ENCODE measurements around the gene PIWIL1.

The PIWIL1 gene

GRCh38 chr12:130337488-130338303, at the start of gene PIWIL1:
PIWIL1 (plus strand) TSS chr12:130337887; CDS start chr12:130342592, 4,705 bp downstream.
- no peak for DNase-seq

GRCh38 chr12:130288206-130288605, 49.5 kb upstream of the PIWIL1 start:
- DNase-seq: no peak

- DNase-seq: no peak
Observed at GRCh38 chr12:130288691-130289090, 49.0 kb upstream of the PIWIL1 start.

- no peak for DNase-seq
Observed at GRCh38 chr12:130290114-130290513, 47.6 kb upstream of the PIWIL1 start.

GRCh38 chr12:130298322-130299021, 39.2 kb upstream of the PIWIL1 start:
- no peak for DNase-seq

- DNase-seq: no peak
Observed at GRCh38 chr12:130299574-130299973, 38.1 kb upstream of the PIWIL1 start.

- no peak for DNase-seq
Observed at GRCh38 chr12:130300090-130300489, 37.6 kb upstream of the PIWIL1 start.

- DNase-seq: no peak
Observed at GRCh38 chr12:130300737-130301535, 36.8 kb upstream of the PIWIL1 start.

- DNase-seq: no peak
Observed at GRCh38 chr12:130301559-130301958, 36.1 kb upstream of the PIWIL1 start.

GRCh38 chr12:130303781-130304180, 33.9 kb upstream of the PIWIL1 start:
- DNase-seq: no peak

- DNase-seq: no peak
Observed at GRCh38 chr12:130307859-130308258, 29.8 kb upstream of the PIWIL1 start.

- DNase-seq: no peak
Observed at GRCh38 chr12:130308393-130308792, 29.3 kb upstream of the PIWIL1 start.

- no peak for DNase-seq
Observed at GRCh38 chr12:130316251-130316650, 21.4 kb upstream of the PIWIL1 start.

GRCh38 chr12:130320536-130320935, 17.2 kb upstream of the PIWIL1 start:
- no peak for DNase-seq

GRCh38 chr12:130322263-130322662, 15.4 kb upstream of the PIWIL1 start:
- DNase-seq: no peak

- no peak for DNase-seq
Observed at GRCh38 chr12:130330685-130331084, 7.0 kb upstream of the PIWIL1 start.

GRCh38 chr12:130331146-130331545, 6.5 kb upstream of the PIWIL1 start:
- no peak for DNase-seq

- no peak for DNase-seq
Observed at GRCh38 chr12:130333341-130333740, 4.3 kb upstream of the PIWIL1 start.

GRCh38 chr12:130334399-130334798, 3.3 kb upstream of the PIWIL1 start:
- no peak for DNase-seq

- DNase-seq: no peak
Observed at GRCh38 chr12:130334937-130335336, 2.8 kb upstream of the PIWIL1 start.

GRCh38 chr12:130335517-130336392, 1.9 kb upstream of the PIWIL1 start:
- DNase-seq: peak in 1 of 2 donors; percentile 38

GRCh38 chr12:130336723-130337487, 782 bp upstream of the PIWIL1 start:
- DNase-seq: no peak
